NCI-H128 (cell line): Measurements from ENCODE around the gene PLEKHG4.

Experiments used
- DNase-seq: peaks from one replicate; lab custom pipeline; 2025; ENCODE audit not compliant: unreplicated experiment; lab: John Stamatoyannopoulos, UW

Gene PLEKHG4

GRCh38 chr16:67244387-67245185 is 34.7 kb upstream of the PLEKHG4 start:
- no peak for DNase-seq

- no peak for DNase-seq
Measured at GRCh38 chr16:67245186-67245585, 34.1 kb upstream of the PLEKHG4 start.

GRCh38 chr16:67245674-67246080 is 33.7 kb upstream of the PLEKHG4 start:
- no peak for DNase-seq

- no peak for DNase-seq
Measured at GRCh38 chr16:67246081-67246755, 33.1 kb upstream of the PLEKHG4 start.

GRCh38 chr16:67246756-67247191 is 32.6 kb upstream of the PLEKHG4 start:
- DNase-seq: peak; percentile 22

- DNase-seq: peak; percentile 72
Measured at GRCh38 chr16:67247192-67248072, 31.9 kb upstream of the PLEKHG4 start, which contains the start of gene FHOD1. Gene FHOD1 (minus strand): TSS chr16:67247481. CDS start chr16:67247410, 71 bp downstream.

GRCh38 chr16:67248073-67248400 is 31.3 kb upstream of the PLEKHG4 start:
- DNase-seq: no peak

- DNase-seq: no peak
Measured at GRCh38 chr16:67248401-67249177, 30.7 kb upstream of the PLEKHG4 start, which contains the start of gene SLC9A5. Gene SLC9A5 (plus strand): TSS chr16:67248979. CDS start chr16:67249015, 36 bp downstream.

- DNase-seq: no peak
Measured at GRCh38 chr16:67249178-67250044, 29.9 kb upstream of the PLEKHG4 start.

GRCh38 chr16:67250045-67250327 is 29.3 kb upstream of the PLEKHG4 start:
- no peak for DNase-seq

- DNase-seq: no peak
Measured at GRCh38 chr16:67252609-67253497, 26.5 kb upstream of the PLEKHG4 start.

GRCh38 chr16:67254801-67255552 is 24.4 kb upstream of the PLEKHG4 start:
- DNase-seq: no peak

- DNase-seq: no peak
Measured at GRCh38 chr16:67255553-67256221, 23.6 kb upstream of the PLEKHG4 start.

GRCh38 chr16:67256701-67257230 is 22.6 kb upstream of the PLEKHG4 start:
- no peak for DNase-seq

- no peak for DNase-seq
Measured at GRCh38 chr16:67257486-67258160, 21.7 kb upstream of the PLEKHG4 start.

- DNase-seq: no peak
Measured at GRCh38 chr16:67258161-67258835, 21.0 kb upstream of the PLEKHG4 start.
